Measurements from ENCODE around the gene UTP20.

UTP20 gene

DNA sequence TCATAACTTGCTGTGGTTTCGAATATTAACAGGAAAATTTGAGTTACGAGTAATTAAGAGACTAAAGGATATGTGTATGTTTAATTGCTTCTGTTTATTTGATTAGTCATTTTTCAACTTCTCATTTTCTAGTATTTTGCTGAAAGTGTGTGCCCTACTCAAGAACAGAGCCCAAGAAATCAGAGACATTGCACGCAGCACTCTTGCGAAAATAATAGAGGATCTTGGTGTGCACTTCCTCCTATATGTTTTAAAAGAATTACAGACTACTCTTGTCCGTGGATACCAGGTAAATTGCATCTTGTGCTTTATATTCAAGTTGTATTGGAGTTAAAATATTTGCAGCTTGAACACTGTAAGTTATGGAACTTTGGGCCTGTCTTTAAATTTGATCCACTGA lies 76.9 kb downstream of the UTP20 start:
- H3K27me3 ChIP-seq (ENCODE audit: insufficient read depth, low read depth) = no peaks in the 10 kb centered on the region
- no peak overlapping the region for H3K9ac ChIP-seq
- H3K27ac ChIP-seq = no peak overlapping the region
- no peaks in the 10 kb centered on the region for H3K79me2 ChIP-seq (ENCODE audit: insufficient read depth, low read depth)
- H2AFZ ChIP-seq (ENCODE audit: low read depth) = no peak overlapping the region
- H3K36me3 ChIP-seq (ENCODE audit: insufficient read depth) = no peaks in the 10 kb centered on the region; the same call in 1 of the 2 replicates
- no peaks in the 10 kb centered on the region for H4K20me1 ChIP-seq (ENCODE audit: insufficient read depth)
- no peak overlapping the region for H3K4me3 ChIP-seq (IDR thresholded peaks at IDR 0.05; ENCODE audit: insufficient read depth, low read depth, low read length)
- H3K4me2 ChIP-seq = no peak overlapping the region
- H3K4me1 ChIP-seq (ENCODE audit: low read depth, poor library complexity, severe bottlenecking) = no peaks in the 10 kb centered on the region
- TF ChIP-seq, protein P1, sequence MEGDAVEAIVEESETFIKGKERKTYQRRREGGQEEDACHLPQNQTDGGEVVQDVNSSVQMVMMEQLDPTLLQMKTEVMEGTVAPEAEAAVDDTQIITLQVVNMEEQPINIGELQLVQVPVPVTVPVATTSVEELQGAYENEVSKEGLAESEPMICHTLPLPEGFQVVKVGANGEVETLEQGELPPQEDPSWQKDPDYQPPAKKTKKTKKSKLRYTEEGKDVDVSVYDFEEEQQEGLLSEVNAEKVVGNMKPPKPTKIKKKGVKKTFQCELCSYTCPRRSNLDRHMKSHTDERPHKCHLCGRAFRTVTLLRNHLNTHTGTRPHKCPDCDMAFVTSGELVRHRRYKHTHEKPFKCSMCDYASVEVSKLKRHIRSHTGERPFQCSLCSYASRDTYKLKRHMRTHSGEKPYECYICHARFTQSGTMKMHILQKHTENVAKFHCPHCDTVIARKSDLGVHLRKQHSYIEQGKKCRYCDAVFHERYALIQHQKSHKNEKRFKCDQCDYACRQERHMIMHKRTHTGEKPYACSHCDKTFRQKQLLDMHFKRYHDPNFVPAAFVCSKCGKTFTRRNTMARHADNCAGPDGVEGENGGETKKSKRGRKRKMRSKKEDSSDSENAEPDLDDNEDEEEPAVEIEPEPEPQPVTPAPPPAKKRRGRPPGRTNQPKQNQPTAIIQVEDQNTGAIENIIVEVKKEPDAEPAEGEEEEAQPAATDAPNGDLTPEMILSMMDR (conservative IDR thresholded peaks at IDR 0.05; ENCODE audit: low read depth, low read length) = no peak

DNA sequence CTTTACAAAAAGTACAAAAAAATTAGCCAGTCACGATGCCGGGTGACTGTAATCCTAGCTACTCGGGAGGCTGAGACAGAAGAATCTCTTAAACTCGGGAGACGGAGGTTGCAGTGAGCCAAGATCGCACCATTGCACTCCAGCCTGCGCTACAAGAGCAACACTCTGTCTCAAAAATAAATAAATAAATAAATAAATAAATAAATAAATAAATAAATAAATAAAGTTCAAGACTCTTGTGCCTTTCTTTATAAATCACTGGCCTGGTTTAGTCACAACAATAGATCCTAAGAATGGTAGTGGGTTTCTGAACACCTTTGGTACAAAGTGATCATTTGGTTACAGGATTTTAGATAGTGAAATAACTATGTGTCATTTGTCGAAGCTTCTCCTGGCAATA lies 81.5 kb downstream of the UTP20 start:
- Histone ChIP-seq H2AFZ (ENCODE audit: low read depth) (no peak overlapping the region), H3K27me3 (ENCODE audit: insufficient read depth, low read depth) (no peaks in the 10 kb centered on the region), H3K27ac (no peak overlapping the region), H3K4me2 (no peak overlapping the region), H3K9ac (no peak overlapping the region), H3K79me2 (ENCODE audit: insufficient read depth, low read depth) (no peaks in the 10 kb centered on the region), H3K36me3 (ENCODE audit: insufficient read depth) (peaks cover 4% of the 10 kb centered on the region; the same call in 1 of the 2 replicates), H4K20me1 (ENCODE audit: insufficient read depth) (no peaks in the 10 kb centered on the region), H3K4me3 (IDR thresholded peaks at IDR 0.05; ENCODE audit: insufficient read depth, low read depth, low read length) (no peak overlapping the region), H3K4me1 (ENCODE audit: low read depth, poor library complexity, severe bottlenecking) (no peaks in the 10 kb centered on the region)
- TF ChIP-seq, protein P1 (conservative IDR thresholded peaks at IDR 0.05; ENCODE audit: low read depth, low read length) = no peak

DNA sequence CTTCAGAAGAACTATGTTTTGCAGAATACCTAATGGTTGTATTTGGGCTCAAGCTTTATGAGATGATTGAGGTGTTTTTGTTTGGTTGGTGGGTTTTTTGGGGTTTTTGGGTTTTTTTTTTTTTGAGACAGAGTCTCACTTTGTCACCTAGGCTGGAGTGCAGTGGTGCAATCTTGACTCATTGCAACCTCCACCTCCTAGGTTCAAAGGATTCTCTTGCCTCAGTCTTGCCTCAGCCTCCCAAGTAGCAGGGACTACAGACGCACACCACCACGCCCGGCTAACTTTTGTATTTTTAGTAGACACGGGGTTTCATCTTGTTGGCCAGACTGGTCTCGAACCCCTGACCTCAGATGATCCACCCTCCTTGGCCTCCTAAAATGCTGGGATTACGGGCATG lies 88.1 kb downstream of the UTP20 start:
- Histone ChIP-seq H3K4me2 (no peak overlapping the region), H3K79me2 (ENCODE audit: insufficient read depth, low read depth) (no peaks in the 10 kb centered on the region), H3K36me3 (ENCODE audit: insufficient read depth) (peaks cover 4% of the 10 kb centered on the region; the same call in 1 of the 2 replicates), H4K20me1 (ENCODE audit: insufficient read depth) (no peaks in the 10 kb centered on the region), H3K27ac (no peak overlapping the region), H3K4me3 (IDR thresholded peaks at IDR 0.05; ENCODE audit: insufficient read depth, low read depth, low read length) (no peak overlapping the region), H2AFZ (ENCODE audit: low read depth) (no peak overlapping the region), H3K4me1 (ENCODE audit: low read depth, poor library complexity, severe bottlenecking) (no peaks in the 10 kb centered on the region), H3K27me3 (ENCODE audit: insufficient read depth, low read depth) (no peaks in the 10 kb centered on the region), H3K9ac (no peak overlapping the region)
- TF ChIP-seq, protein P1 (conservative IDR thresholded peaks at IDR 0.05; ENCODE audit: low read depth, low read length) = no peak

DNA sequence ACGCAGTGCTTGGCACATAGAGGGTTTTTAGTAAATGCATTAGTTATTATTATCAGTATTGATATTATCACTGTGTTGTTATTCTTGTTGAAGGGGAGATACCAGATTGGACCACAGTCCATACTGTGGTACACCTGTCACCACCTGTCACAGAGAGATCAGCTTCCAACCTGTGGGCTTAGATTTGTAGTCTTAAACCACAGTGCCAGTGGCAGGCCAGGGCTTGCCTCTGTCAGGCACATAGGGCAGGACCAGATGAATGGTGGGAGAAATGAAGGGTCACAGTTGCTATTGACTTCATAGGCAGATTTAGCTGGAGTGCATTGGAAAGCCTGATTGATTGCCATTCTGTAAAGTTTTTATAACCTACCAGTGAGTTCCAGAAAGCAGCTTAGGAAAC lies 92.5 kb downstream of the UTP20 start:
- Histone ChIP-seq H3K27me3 (ENCODE audit: insufficient read depth, low read depth) (no peaks in the 10 kb centered on the region), H3K36me3 (ENCODE audit: insufficient read depth) (no peaks in the 10 kb centered on the region; the same call in 1 of the 2 replicates), H4K20me1 (ENCODE audit: insufficient read depth) (no peaks in the 10 kb centered on the region), H2AFZ (ENCODE audit: low read depth) (no peak overlapping the region), H3K4me3 (IDR thresholded peaks at IDR 0.05; ENCODE audit: insufficient read depth, low read depth, low read length) (no peak overlapping the region), H3K9ac (no peak overlapping the region), H3K4me2 (no peak overlapping the region), H3K4me1 (ENCODE audit: low read depth, poor library complexity, severe bottlenecking) (no peaks in the 10 kb centered on the region), H3K79me2 (ENCODE audit: insufficient read depth, low read depth) (no peaks in the 10 kb centered on the region), H3K27ac (no peak overlapping the region)
- TF ChIP-seq, protein P1 (conservative IDR thresholded peaks at IDR 0.05; ENCODE audit: low read depth, low read length) = no peak

Measured in KMS-11 (cell line).